ENCODE measurements around the gene PTPRN2.

The PTPRN2 gene

DNA sequence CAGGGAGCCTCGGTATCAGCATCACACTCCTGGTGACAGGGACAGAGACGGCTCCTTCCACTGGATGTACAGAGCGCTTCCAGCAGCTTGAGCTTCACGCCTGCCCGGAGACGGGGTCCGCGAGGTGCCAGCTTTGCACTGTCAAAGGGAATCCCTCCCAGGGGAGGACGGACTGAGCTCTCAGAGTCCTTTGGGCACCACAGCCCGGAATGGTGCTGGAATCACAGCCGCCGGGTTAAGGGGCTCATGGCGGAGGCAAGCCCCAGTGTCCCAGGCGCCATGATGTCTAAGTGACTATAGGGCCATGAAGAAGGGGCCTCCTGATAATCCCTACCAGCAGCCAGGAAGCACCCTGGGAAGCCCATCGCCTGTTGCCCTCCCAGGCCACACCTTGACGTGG is 41.4 kb downstream of the PTPRN2 start:
- DNase-seq (ENCODE audit: low read depth): no peak
- TF ChIP-seq CTCF (conservative IDR thresholded peaks at IDR 0.05; ENCODE audit: low read length): no peak
- H3K4me3 ChIP-seq (ENCODE audit: low read length): no peak overlapping the region

GRCh38 chr7:158544708-158545107 is 42.9 kb downstream of the PTPRN2 start:
- no peak for TF ChIP-seq CTCF (conservative IDR thresholded peaks at IDR 0.05; ENCODE audit: low read length)
- H3K4me3 ChIP-seq (ENCODE audit: low read length): no peak overlapping the region
- DNase-seq (ENCODE audit: low read depth): no peak

DNA sequence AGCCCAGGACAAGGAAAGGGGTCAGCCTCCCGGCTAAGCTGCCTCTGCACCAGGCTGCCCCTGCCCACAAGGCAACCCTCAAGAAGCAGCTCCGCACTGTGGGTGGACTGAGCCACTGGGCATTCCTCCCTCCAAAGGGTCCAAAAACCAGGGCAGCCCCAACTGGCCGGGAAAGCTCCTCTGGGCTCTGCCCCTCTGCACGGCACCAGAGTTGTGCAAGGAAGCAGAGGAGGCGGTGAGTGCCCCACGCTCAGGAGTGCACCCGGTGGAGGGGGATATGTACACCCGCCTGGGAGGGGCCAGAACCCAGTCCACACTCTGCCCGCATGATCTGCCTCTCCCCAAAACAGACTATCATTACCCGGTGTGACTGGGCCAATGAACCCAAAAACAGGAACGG is 43.8 kb downstream of the PTPRN2 start:
- DNase-seq (ENCODE audit: low read depth): no peak
- H3K4me3 ChIP-seq (ENCODE audit: low read length): no peak overlapping the region
- TF ChIP-seq CTCF (conservative IDR thresholded peaks at IDR 0.05; ENCODE audit: low read length): no peak

- DNase-seq (ENCODE audit: low read depth): no peak
- no peak for TF ChIP-seq CTCF (conservative IDR thresholded peaks at IDR 0.05; ENCODE audit: low read length)
- no peak overlapping the region for H3K4me3 ChIP-seq (ENCODE audit: low read length)
Measured at GRCh38 chr7:158542651-158543566, 44.7 kb downstream of the PTPRN2 start.

- DNase-seq (ENCODE audit: low read depth): no peak
- TF ChIP-seq CTCF (conservative IDR thresholded peaks at IDR 0.05; ENCODE audit: low read length): no peak
- H3K4me3 ChIP-seq (ENCODE audit: low read length): no peak overlapping the region
Measured at GRCh38 chr7:158541346-158542010, 46.1 kb downstream of the PTPRN2 start.

DNA sequence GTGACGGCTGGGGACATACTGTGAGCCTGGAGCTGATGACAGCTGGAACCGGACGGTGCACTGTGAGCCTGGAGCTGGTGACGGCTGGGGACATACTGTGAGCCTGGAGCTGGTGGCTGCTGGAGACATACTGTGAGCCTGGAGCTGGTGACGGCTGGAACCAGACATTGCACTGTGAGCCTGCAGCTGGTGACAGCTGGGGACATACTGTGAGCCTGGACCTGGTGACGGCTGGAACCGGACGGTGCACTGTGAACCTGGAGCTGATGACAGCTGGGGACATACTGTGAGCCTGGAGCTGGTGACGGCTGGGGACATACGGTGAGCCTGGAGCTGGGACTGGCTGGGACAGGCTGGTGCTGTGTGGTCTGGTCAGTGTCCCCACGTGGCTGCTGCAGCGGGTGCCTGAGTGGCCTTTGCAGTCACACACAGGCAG is 47.9 kb downstream of the PTPRN2 start:
- no peak for TF ChIP-seq CTCF (conservative IDR thresholded peaks at IDR 0.05; ENCODE audit: low read length)
- DNase-seq (ENCODE audit: low read depth): no peak
- no peak overlapping the region for H3K4me3 ChIP-seq (ENCODE audit: low read length)

Measured in AG10803 (cell line).